DOHH2 (cell line): Measurements from ENCODE around the gene DOK7.

Experiments
- H3F3A ChIP-seq: fragments of 200-600 bp; sonication (generic), shearing (Covaris generic); 2 replicates; pipeline ENCODE4 v1.6.0; 2016; ENCODE audit warnings: antibody characterized with exemption, mild to moderate bottlenecking; ENCODE audit not compliant: control insufficient read depth, insufficient read depth
- H3K27ac ChIP-seq: fragments of 200-600 bp; sonication (generic); 2 replicates; pipeline ENCODE4 v1.5.1; 2014; ENCODE audit warnings: low read depth, mild to moderate bottlenecking, low read length, moderate library complexity
- H3K27me3 ChIP-seq: fragments of 200-600 bp; sonication (generic); 2 replicates; pipeline ENCODE4 v1.6.1; 2014; ENCODE audit warnings: mild to moderate bottlenecking, low read length, mixed read lengths; ENCODE audit not compliant: control insufficient read depth
- H3K36me3 ChIP-seq: fragments of 200-600 bp; sonication (generic); 2 replicates; pipeline ENCODE4 v1.6.1; 2014; ENCODE audit warnings: mild to moderate bottlenecking, low read length, moderate library complexity, mixed read lengths; ENCODE audit not compliant: control insufficient read depth
- H3K4me1 ChIP-seq: fragments of 200-600 bp; sonication (generic); 2 replicates; pipeline ENCODE4 v1.6.1; 2014; ENCODE audit warnings: mild to moderate bottlenecking, low read length, mixed read lengths; ENCODE audit not compliant: control insufficient read depth
- H3K4me2 ChIP-seq: fragments of 200-600 bp; sonication (generic); 2 replicates; pipeline ENCODE4 v1.6.0; 2014; ENCODE audit warnings: mild to moderate bottlenecking, low read length, moderate library complexity
- H3K4me3 ChIP-seq: fragments of 200-600 bp; sonication (generic); 2 replicates; pipeline ENCODE4 v1.5.1; 2014; ENCODE audit warnings: mild to moderate bottlenecking, low read length, mixed read lengths
- H3K79me2 ChIP-seq: fragments of 200-600 bp; sonication (generic); 2 replicates; pipeline ENCODE4 v1.6.1; 2014; ENCODE audit warnings: mild to moderate bottlenecking, low read length, mixed read lengths; ENCODE audit not compliant: control insufficient read depth
- H3K9me2 ChIP-seq: fragments of 200-600 bp; sonication (generic); replicated peaks from 2 replicates; pipeline ENCODE4 v1.6.1; 2014; ENCODE audit warnings: mild to moderate bottlenecking, low read length, mixed read lengths; ENCODE audit not compliant: control insufficient read depth
- H3K9me3 ChIP-seq: fragments of 200-600 bp; sonication (generic); 2 replicates; pipeline ENCODE4 v1.6.1; 2014; ENCODE audit warnings: antibody characterized with exemption, low read length, mixed read lengths; ENCODE audit not compliant: control insufficient read depth, insufficient read depth
- H4K20me1 ChIP-seq: fragments of 200-600 bp; sonication (generic); 2 replicates; pipeline ENCODE4 v1.6.0; 2014; ENCODE audit warnings: low read depth, mild to moderate bottlenecking, antibody characterized with exemption, low read length, moderate library complexity; ENCODE audit not compliant: control insufficient read depth, insufficient read depth
- EZH2phosphoT487 ChIP-seq: fragments of 200-600 bp; sonication (generic); IDR thresholded peaks from 2 replicates; pipeline ENCODE4 v1.6.1; 2017; ENCODE audit warnings: borderline replicate concordance, mild to moderate bottlenecking, antibody characterized with exemption, low read length, moderate library complexity, mixed read lengths
- TF ChIP-seq, protein P1 (sequence below): fragments of 200-600 bp; sonication (generic); IDR thresholded peaks from one replicate; pipeline ENCODE4 v1.5.1; 2014; ENCODE audit warnings: antibody characterized with exemption, mild to moderate bottlenecking, low read depth, low read length; ENCODE audit not compliant: poor library complexity, severe bottlenecking

The DOK7 gene

DNA sequence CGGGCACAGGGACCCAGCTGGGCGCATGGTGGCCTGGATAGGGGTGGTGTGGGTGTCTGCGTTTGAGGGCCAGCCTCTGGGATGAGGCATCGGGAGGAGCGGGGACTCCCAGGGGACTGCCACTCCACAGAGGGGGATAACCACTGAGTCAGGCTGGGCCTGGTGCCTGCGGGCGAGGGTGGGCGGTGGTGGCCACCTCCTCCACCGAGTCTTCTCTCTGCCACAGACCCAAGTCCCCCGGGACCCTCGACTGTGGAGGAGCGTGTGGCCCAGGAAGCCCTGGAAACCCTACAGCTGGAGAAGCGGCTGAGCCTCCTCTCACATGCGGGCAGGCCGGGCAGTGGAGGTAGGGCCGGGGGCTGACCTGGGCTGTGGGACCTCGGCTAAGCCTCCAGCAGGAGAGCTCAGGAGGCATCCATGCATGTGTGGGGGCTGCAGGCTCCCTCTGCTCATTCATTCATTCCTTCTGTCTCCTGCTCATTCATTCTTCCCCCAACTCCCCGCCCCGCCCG lies 26.4 kb downstream of the DOK7 start:
- TF ChIP-seq EZH2phosphoT487: no peak
- TF ChIP-seq, protein P1, sequence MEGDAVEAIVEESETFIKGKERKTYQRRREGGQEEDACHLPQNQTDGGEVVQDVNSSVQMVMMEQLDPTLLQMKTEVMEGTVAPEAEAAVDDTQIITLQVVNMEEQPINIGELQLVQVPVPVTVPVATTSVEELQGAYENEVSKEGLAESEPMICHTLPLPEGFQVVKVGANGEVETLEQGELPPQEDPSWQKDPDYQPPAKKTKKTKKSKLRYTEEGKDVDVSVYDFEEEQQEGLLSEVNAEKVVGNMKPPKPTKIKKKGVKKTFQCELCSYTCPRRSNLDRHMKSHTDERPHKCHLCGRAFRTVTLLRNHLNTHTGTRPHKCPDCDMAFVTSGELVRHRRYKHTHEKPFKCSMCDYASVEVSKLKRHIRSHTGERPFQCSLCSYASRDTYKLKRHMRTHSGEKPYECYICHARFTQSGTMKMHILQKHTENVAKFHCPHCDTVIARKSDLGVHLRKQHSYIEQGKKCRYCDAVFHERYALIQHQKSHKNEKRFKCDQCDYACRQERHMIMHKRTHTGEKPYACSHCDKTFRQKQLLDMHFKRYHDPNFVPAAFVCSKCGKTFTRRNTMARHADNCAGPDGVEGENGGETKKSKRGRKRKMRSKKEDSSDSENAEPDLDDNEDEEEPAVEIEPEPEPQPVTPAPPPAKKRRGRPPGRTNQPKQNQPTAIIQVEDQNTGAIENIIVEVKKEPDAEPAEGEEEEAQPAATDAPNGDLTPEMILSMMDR: no peak
- H3K4me1 ChIP-seq: peaks cover 28% of the 10 kb centered on the region

DNA sequence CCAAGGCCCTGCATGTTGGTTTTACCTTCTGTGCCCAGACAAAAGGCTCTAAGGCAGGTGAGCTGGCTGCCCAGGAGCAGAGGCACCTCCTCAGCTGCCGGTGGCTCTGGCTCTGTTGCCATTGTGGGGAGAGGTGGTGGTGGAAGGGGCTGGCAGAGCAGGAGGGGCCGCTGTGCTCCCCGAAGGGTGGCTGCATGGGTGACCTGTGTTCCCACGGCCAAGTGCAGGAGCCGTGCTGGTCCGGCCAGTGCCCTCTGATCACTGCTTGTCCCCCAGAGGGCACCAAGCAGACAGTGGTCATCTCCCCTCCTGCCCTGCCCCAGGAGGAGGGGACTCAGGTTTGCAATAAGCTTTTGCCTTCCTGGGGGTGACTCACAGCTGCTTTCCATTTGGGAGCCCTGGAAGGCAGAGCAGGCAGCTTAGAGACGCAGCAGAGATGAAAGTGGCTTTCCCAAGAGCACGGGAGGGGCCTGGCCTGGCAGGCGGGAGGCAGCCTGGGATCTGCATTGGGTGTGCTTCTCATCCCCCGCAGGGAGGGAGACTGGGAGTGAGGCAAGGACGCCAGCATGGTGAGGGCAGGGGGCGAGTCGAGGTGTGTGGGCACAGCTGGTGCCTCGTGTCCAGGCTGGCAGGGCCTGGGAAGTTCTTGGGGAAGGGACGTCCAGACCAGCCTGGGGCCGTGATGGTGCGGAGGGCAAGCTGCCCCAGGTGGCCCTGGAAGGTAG lies 28.7 kb downstream of the DOK7 start:
- Histone ChIP-seq H3K4me3 (no peak overlapping the region), H3K9me3 (no peaks in the 10 kb centered on the region), H4K20me1 (no peaks in the 10 kb centered on the region), H3K27ac (no peak overlapping the region), H3K9me2 (no peaks in the 10 kb centered on the region), H3F3A (no peaks in the 10 kb centered on the region), H3K27me3 (peaks cover 12% of the 10 kb centered on the region; the same call in 1 of the 2 replicates), H3K4me2 (no peak overlapping the region), H3K36me3 (no peaks in the 10 kb centered on the region), H3K79me2 (no peaks in the 10 kb centered on the region), H3K4me1 (peaks cover 4% of the 10 kb centered on the region)
- no peak for TF ChIP-seq EZH2phosphoT487
- TF ChIP-seq, protein P1: no peak

More for the DNA sequence above, 26.4 kb downstream of the DOK7 start:
- no peak overlapping the region for H3K4me3 ChIP-seq
- peaks cover 35% of the 10 kb centered on the region for H3K27me3 ChIP-seq
- H4K20me1 ChIP-seq: no peaks in the 10 kb centered on the region
- H3K4me2 ChIP-seq: no peak overlapping the region
- H3F3A ChIP-seq: no peaks in the 10 kb centered on the region
- no peak overlapping the region for H3K27ac ChIP-seq
- H3K9me2 ChIP-seq: no peaks in the 10 kb centered on the region
- H3K9me3 ChIP-seq: no peaks in the 10 kb centered on the region
- H3K79me2 ChIP-seq: no peaks in the 10 kb centered on the region
- H3K36me3 ChIP-seq: no peaks in the 10 kb centered on the region

DNA sequence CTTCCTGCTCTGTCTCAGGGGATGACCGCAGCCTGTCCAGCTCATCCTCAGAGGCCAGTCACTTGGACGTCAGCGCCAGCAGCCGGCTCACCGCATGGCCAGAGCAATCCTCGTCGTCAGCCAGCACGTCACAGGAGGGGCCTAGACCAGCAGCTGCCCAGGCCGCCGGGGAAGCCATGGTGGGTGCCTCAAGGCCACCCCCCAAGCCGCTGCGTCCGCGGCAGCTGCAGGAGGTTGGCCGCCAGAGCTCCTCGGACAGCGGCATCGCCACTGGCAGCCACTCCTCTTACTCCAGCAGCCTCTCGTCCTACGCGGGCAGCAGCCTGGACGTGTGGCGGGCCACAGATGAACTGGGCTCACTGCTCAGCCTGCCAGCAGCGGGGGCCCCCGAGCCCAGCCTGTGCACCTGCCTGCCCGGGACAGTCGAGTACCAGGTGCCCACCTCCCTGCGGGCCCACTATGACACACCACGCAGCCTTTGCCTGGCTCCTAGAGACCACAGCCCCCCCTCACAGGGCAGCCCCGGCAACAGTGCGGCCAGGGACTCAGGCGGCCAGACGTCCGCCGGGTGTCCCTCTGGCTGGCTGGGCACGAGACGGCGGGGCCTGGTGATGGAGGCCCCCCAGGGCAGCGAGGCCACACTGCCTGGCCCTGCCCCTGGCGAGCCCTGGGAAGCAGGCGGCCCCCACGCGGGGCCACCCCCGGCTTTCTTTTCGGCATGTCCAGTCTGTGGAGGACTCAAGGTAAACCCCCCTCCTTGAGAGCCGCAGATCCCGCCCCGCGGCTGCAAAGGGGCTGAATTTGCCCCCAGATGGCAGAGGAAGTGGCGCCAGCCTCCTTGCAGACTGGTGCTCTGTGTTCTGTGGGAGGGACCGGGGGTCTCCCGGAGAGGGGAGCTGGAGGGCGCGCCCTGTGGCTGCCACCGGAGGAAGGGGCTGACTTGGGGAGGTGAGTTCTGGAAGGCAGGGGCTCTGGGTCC lies 29.9 kb downstream of the DOK7 start:
- H3K27me3 ChIP-seq: peaks cover 9% of the 10 kb centered on the region; the same call in 1 of the 2 replicates

More for the DNA sequence above, 29.9 kb downstream of the DOK7 start:
- TF ChIP-seq, protein P1: no peak
- TF ChIP-seq EZH2phosphoT487: no peak
- no peak overlapping the region for H3K27ac ChIP-seq
- no peak overlapping the region for H3K4me3 ChIP-seq
- no peaks in the 10 kb centered on the region for H3K4me1 ChIP-seq
- no peaks in the 10 kb centered on the region for H3F3A ChIP-seq
- H3K79me2 ChIP-seq: no peaks in the 10 kb centered on the region
- H3K4me2 ChIP-seq: no peak overlapping the region
- no peaks in the 10 kb centered on the region for H3K9me3 ChIP-seq
- H3K9me2 ChIP-seq: no peaks in the 10 kb centered on the region
- no peaks in the 10 kb centered on the region for H3K36me3 ChIP-seq
- no peaks in the 10 kb centered on the region; the same call in 1 of the 2 replicates for H4K20me1 ChIP-seq
